HL-60/S4 treated with retinoic acid at 250 ng/mL for 4 days and 3 days (cell line): Measurements from ENCODE around the gene SNRNP200.

Source experiments
- in situ Hi-C: fragments of 300-500 bp; cut with MboI; formaldehyde crosslinking; loops from 2 replicates; pipeline ENCODE4 v1.7.0; 2022; ENCODE audit warnings: low sequenced_read_pairs

The SNRNP200 gene

GRCh38 chr2:96305091-96305978 lies at the start of gene SNRNP200:
Gene SNRNP200 (minus strand): TSS chr2:96305546. CDS start chr2:96305437, 109 bp downstream.
- in situ Hi-C loops = no loop called here

GRCh38 chr2:96354492-96354891 lies 49.1 kb upstream of the SNRNP200 start:
- in situ Hi-C loops = no loop called here

- in situ Hi-C loops = no loop called here
Observed at GRCh38 chr2:96353606-96354101, 48.3 kb upstream of the SNRNP200 start.

GRCh38 chr2:96353032-96353561 lies 47.8 kb upstream of the SNRNP200 start:
- in situ Hi-C loops = no loop called here

GRCh38 chr2:96347395-96347794 lies 42.0 kb upstream of the SNRNP200 start:
- in situ Hi-C loops = no loop called here

GRCh38 chr2:96345868-96346462 lies 40.6 kb upstream of the SNRNP200 start:
- in situ Hi-C loops = no loop called here

GRCh38 chr2:96345438-96345837 lies 40.1 kb upstream of the SNRNP200 start:
- in situ Hi-C loops = no loop called here

- in situ Hi-C loops = no loop called here
Observed at GRCh38 chr2:96344011-96344410, 38.7 kb upstream of the SNRNP200 start.

GRCh38 chr2:96342085-96342484 lies 36.7 kb upstream of the SNRNP200 start:
- in situ Hi-C loops = no loop called here

- in situ Hi-C loops = no loop called here
Observed at GRCh38 chr2:96341641-96342040, 36.3 kb upstream of the SNRNP200 start.

- in situ Hi-C loops = no loop called here
Observed at GRCh38 chr2:96340493-96341414, 35.4 kb upstream of the SNRNP200 start.

GRCh38 chr2:96336873-96337272 lies 31.5 kb upstream of the SNRNP200 start:
- in situ Hi-C loops = no loop called here

- in situ Hi-C loops = no loop called here
Observed at GRCh38 chr2:96336104-96336775, 30.9 kb upstream of the SNRNP200 start.

GRCh38 chr2:96333708-96334107 lies 28.4 kb upstream of the SNRNP200 start:
- in situ Hi-C loops = no loop called here

GRCh38 chr2:96330407-96330806 lies 25.1 kb upstream of the SNRNP200 start:
- in situ Hi-C loops = no loop called here

- in situ Hi-C loops = no loop called here
Observed at GRCh38 chr2:96329874-96330273, 24.5 kb upstream of the SNRNP200 start.

GRCh38 chr2:96329456-96329855 lies 24.1 kb upstream of the SNRNP200 start:
- in situ Hi-C loops = no loop called here

- in situ Hi-C loops = no loop called here
Observed at GRCh38 chr2:96326990-96327820, 21.9 kb upstream of the SNRNP200 start.

- in situ Hi-C loops = no loop called here
Observed at GRCh38 chr2:96326564-96326963, 21.2 kb upstream of the SNRNP200 start.
